WTC11 (cell line): Measurements from ENCODE around the gene ZNF600.

Source experiments
- E2F4 ChIP-seq: sonication (generic); formaldehyde crosslinking; IDR thresholded peaks from 2 replicates; pipeline ENCODE4 v1.8.1; 2022; ENCODE audit warnings: low read depth, mild to moderate bottlenecking, moderate library complexity, missing genetic modification reagents, borderline replicate concordance
- HMGA2 ChIP-seq: fragments of 250-450 bp; sonication (Bioruptor Pico); IDR thresholded peaks from 2 replicates; pipeline ENCODE4 v1.4.0; 2021; ENCODE audit warnings: mild to moderate bottlenecking, moderate library complexity
- SP1 ChIP-seq: sonication (generic); formaldehyde crosslinking; conservative IDR thresholded peaks from 2 replicates; pipeline ENCODE4 v1.8.1; 2022; ENCODE audit warnings: missing genetic modification reagents
- ZSCAN18 ChIP-seq: fragments of 250-450 bp; sonication (Bioruptor Pico); IDR thresholded peaks from 2 replicates; pipeline ENCODE4 v2.1.2; 2022; ENCODE audit warnings: mild to moderate bottlenecking, moderate library complexity
- TF ChIP-seq, protein P1 (sequence below): sonication (generic); formaldehyde crosslinking; conservative IDR thresholded peaks from 2 replicates; pipeline ENCODE4 v1.8.1; 2022; ENCODE audit warnings: mild to moderate bottlenecking, missing genetic modification reagents
- TF ChIP-seq, protein P2 (sequence below): fragments of 200-600 bp; IDR thresholded peaks from 2 replicates; pipeline ENCODE4 v1.8.0; 2022; ENCODE audit warnings: antibody characterized with exemption
- TF ChIP-seq, protein P3 (sequence below): fragments of 250-450 bp; sonication (Bioruptor Pico); conservative IDR thresholded peaks from 2 replicates; pipeline ENCODE4 v1.9.0; 2021; ENCODE audit warnings: mild to moderate bottlenecking

DNA sequence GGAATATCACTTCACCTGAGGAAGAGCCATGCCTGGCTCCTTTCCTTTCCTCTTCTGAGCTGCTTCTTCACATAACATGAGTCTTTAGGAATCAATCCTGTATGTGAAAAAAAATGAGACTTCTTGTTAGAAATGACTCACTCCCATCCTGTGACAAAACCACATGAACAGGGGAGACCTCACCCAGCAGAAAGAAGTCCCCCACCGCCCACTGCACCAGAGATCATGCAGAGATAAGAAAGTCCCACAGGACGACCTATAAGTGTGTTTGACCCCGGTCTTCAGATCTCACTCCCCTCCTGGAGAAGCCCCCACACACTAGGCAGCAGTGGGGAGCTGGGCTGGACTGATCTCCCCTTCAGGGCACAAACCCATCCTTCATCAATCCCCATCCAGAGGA is 7.8 kb downstream of the ZNF600 start:
- TF ChIP-seq, protein P1, sequence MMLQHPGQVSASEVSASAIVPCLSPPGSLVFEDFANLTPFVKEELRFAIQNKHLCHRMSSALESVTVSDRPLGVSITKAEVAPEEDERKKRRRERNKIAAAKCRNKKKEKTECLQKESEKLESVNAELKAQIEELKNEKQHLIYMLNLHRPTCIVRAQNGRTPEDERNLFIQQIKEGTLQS, result no peak
- TF ChIP-seq, protein P2, sequence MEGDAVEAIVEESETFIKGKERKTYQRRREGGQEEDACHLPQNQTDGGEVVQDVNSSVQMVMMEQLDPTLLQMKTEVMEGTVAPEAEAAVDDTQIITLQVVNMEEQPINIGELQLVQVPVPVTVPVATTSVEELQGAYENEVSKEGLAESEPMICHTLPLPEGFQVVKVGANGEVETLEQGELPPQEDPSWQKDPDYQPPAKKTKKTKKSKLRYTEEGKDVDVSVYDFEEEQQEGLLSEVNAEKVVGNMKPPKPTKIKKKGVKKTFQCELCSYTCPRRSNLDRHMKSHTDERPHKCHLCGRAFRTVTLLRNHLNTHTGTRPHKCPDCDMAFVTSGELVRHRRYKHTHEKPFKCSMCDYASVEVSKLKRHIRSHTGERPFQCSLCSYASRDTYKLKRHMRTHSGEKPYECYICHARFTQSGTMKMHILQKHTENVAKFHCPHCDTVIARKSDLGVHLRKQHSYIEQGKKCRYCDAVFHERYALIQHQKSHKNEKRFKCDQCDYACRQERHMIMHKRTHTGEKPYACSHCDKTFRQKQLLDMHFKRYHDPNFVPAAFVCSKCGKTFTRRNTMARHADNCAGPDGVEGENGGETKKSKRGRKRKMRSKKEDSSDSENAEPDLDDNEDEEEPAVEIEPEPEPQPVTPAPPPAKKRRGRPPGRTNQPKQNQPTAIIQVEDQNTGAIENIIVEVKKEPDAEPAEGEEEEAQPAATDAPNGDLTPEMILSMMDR, result no peak
- TF ChIP-seq E2F4 (CRISPR knock-in tag) (no peak), ZSCAN18 (no peak), HMGA2 (CRISPR knock-in tag) (no peak), SP1 (CRISPR knock-in tag) (no peak)
- TF ChIP-seq, protein P3, sequence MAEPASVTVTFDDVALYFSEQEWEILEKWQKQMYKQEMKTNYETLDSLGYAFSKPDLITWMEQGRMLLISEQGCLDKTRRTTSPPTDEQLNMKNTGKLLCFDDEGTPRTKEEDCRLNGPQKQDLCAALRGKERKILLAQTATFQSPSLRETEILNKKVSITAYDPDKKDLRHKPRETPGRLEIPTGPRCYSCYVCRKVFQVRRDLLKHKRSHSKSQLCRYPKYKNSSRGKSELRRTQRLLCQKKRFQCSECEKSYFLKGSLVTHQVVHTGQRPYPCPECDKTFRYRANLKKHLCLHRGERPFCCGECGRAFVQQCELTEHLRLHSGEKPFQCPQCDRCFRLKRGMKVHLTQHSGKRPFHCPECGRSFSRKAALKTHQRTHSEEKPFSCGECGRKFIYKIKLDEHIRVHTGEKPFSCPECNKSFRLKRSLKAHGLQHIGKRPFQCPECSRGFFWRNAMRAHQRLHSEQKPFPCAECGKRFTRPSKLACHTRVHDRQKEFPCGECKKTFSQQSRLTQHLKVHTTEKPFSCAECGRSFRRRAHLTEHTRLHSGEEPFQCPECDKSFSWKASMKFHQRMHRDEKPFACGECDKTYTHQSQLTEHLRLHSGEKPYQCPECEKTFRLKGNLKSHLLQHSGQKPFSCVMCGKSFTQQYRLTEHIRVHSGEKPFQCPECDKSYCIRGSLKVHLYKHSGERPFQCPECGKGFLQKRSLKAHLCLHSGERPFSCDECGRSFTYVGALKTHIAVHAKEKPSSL (CRISPR knock-in tag), result no peak
